BLaER1 (cell line): ENCODE measurements around the gene ZSCAN4.

ENCODE experiments used
- H3K27ac ChIP-seq: shearing (Covaris generic); formaldehyde crosslinking; 2 replicates; pipeline ENCODE4 v1.8.1; 2022
- H3K27me3 ChIP-seq: shearing (Covaris generic); formaldehyde crosslinking; 2 replicates; pipeline ENCODE4 v1.8.1; 2022
- H3K36me3 ChIP-seq: shearing (Covaris generic); formaldehyde crosslinking; 2 replicates; pipeline ENCODE4 v1.8.1; 2022
- H3K4me1 ChIP-seq: shearing (Covaris generic); formaldehyde crosslinking; 2 replicates; pipeline ENCODE4 v1.8.1; 2022
- H3K4me2 ChIP-seq: shearing (Covaris generic); formaldehyde crosslinking; 2 replicates; pipeline ENCODE4 v1.8.1; 2022
- H3K4me3 ChIP-seq: shearing (Covaris generic); formaldehyde crosslinking; 2 replicates; pipeline ENCODE4 v1.8.1; 2022
- H3K9ac ChIP-seq: shearing (Covaris generic); formaldehyde crosslinking; 2 replicates; pipeline ENCODE4 v1.8.1; 2022
- H3K9me3 ChIP-seq: shearing (Covaris generic); formaldehyde crosslinking; 2 replicates; pipeline ENCODE4 v1.8.1; 2022
- H4K20me1 ChIP-seq: shearing (Covaris generic); formaldehyde crosslinking; 2 replicates; pipeline ENCODE4 v1.8.1; 2022
- Cebpa-rat ChIP-seq: shearing (Covaris generic); IDR thresholded peaks from 2 replicates; pipeline ENCODE4 v1.8.1; 2022

ZSCAN4 gene, protein sequence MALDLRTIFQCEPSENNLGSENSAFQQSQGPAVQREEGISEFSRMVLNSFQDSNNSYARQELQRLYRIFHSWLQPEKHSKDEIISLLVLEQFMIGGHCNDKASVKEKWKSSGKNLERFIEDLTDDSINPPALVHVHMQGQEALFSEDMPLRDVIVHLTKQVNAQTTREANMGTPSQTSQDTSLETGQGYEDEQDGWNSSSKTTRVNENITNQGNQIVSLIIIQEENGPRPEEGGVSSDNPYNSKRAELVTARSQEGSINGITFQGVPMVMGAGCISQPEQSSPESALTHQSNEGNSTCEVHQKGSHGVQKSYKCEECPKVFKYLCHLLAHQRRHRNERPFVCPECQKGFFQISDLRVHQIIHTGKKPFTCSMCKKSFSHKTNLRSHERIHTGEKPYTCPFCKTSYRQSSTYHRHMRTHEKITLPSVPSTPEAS

DNA sequence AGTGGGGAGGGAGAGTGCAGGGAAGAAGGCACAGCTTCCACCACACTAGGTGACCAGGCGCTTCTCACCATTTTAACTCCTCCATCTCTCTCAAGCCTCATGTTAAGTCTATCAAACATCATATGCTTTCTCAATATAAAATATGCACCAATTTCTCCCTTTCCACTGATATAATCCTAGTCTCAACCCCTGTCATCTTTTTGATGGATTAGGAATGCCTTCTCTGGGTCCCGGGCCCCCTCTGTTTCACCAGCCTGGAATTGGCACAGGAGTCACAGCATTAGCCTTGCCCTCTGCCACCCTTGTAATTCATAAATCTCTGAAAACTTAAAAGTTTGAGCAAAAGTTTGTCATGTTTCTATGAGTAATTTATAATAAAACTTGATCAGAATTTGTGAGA, at the start of gene ZSCAN4:
TSS of gene ZSCAN4 (plus strand) at position 301 of the 400 bp plus-strand sequence. CDS start 7,211 bp downstream, outside the sequence.
- no peaks in the 10 kb centered on the region for H3K9me3 ChIP-seq

DNA sequence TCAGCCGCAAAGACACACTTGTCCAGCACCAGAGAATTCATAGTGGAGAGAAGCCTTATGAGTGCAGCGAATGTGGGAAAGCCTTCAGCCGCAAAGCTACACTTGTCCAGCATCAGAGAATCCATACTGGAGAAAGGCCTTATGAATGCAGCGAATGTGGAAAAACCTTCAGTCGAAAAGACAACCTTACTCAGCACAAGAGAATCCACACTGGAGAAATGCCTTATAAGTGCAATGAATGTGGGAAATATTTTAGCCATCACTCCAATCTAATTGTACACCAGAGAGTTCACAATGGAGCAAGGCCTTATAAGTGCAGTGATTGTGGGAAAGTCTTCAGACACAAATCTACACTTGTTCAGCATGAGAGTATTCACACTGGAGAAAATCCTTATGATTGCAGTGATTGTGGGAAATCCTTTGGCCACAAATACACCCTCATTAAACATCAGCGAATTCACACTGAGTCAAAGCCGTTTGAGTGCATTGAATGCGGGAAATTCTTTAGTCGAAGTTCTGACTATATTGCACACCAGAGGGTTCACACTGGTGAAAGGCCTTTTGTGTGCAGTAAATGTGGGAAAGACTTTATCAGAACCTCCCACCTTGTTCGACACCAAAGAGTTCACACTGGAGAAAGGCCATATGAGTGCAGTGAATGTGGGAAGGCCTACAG, 47.9 kb upstream of the ZSCAN4 start:
- H3K36me3 ChIP-seq = peaks cover 99% of the 10 kb centered on the region
- TF ChIP-seq Cebpa-rat = no peak
- no peak overlapping the region for H3K4me2 ChIP-seq
- H3K4me1 ChIP-seq = no peaks in the 10 kb centered on the region
- H3K9me3 ChIP-seq = peaks cover 99% of the 10 kb centered on the region
- H4K20me1 ChIP-seq = no peaks in the 10 kb centered on the region
- H3K4me3 ChIP-seq = peak overlapping the region; percentile 97
- peaks cover 6% of the 10 kb centered on the region; the same call in 1 of the 2 replicates for H3K27me3 ChIP-seq
- no peak overlapping the region for H3K27ac ChIP-seq
- H3K9ac ChIP-seq = no peak overlapping the region

More for the DNA sequence above, at the start of gene ZSCAN4:
- Histone ChIP-seq H3K4me3 (no peak within 1 kb of the TSS), H4K20me1 (no peaks in the 10 kb centered on the region), H3K27me3 (peaks cover 27% of the 10 kb centered on the region), H3K9ac (no peak within 1 kb of the TSS), H3K4me1 (peaks cover 13% of the 10 kb centered on the region), H3K27ac (no peak within 1 kb of the TSS), H3K4me2 (no peak within 1 kb of the TSS), H3K36me3 (no peaks in the 10 kb centered on the region)
- no peak for TF ChIP-seq Cebpa-rat

DNA sequence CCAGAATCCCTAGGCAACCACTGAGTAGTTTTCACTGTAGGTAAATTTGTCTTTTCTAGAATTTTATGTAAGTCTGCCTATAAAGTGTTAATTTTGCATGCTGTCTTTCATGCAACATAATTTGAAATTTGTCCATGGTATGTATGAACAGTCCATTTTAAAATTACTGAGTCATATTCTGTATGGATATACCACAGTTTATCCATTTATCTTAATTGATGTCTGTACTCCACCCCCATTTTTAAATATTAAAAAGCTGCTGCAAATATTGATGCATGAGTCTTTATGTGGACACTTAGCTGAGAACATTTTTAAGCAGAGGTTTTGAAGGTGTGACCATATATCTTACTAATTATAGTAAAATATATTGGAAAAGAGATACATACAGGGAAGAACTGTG, 45.6 kb upstream of the ZSCAN4 start:
- TF ChIP-seq Cebpa-rat = no peak
- H3K27ac ChIP-seq = no peak overlapping the region
- H3K4me2 ChIP-seq = no peak overlapping the region
- no peaks in the 10 kb centered on the region for H4K20me1 ChIP-seq
- peaks cover 89% of the 10 kb centered on the region for H3K36me3 ChIP-seq
- H3K4me1 ChIP-seq = no peaks in the 10 kb centered on the region
- 0 out of 2 replicates have a peak overlapping the region, but pooled peaks have one; percentile 97 for H3K4me3 ChIP-seq
- H3K9me3 ChIP-seq = peaks cover 99% of the 10 kb centered on the region
- H3K9ac ChIP-seq = no peak overlapping the region
- H3K27me3 ChIP-seq = peaks cover 6% of the 10 kb centered on the region; the same call in 1 of the 2 replicates

DNA sequence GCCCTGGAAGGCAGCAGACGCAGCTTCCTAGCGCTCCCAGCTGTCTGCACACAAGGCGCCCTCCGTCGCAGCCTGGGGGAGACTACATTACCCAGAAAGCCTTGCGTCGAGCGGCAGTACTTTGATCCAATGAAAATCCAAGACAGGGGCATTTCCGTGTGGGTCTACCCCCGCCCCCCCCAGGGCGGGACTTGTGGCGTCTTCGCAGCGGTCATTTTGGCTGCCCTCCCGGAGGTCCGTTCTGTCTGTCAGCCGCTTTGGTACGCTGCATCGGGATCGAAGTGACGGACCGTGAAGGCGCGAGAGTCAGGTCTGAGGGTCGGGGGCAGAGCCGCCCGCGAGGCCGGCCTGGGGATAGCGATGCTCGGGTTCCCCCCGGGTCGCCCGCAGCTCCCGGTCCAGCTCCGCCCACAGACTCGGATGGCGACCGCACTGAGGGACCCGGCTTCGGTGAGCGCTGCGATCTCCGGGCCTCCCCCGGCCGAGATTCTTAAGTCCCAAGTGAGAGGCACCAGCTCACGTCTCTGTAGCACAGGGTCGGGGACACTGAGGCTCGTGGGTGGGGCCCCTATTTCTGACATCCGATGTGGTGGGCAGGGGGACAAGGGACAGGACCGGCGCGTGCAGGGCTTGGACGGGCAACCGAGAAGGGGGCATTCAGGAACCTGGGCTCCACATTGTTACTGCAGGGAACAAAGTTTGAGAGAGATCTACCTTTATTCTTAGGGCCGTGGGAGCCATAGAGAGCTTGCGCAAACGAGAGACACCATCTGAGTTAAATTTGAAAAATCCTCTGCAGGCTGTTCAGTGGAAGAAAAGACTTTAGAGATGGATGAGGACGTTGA, 35.5 kb upstream of the ZSCAN4 start, which contains the start of gene ZNF211:
TSS of gene ZNF211 (plus strand) at position 182 of the 845 bp plus-strand sequence. CDS start at position 361, 179 bp downstream.
- H3K27ac ChIP-seq = peak within 1 kb of the TSS; percentile 74
- no peaks in the 10 kb centered on the region for H4K20me1 ChIP-seq
- peaks cover 10% of the 10 kb centered on the region for H3K4me1 ChIP-seq
- peak within 1 kb of the TSS; percentile 88 for H3K9ac ChIP-seq
- peaks cover 65% of the 10 kb centered on the region for H3K36me3 ChIP-seq
- peak within 1 kb of the TSS; percentile 94 for H3K4me2 ChIP-seq
- H3K4me3 ChIP-seq = peak within 1 kb of the TSS; percentile 98
- no peak for TF ChIP-seq Cebpa-rat
- H3K9me3 ChIP-seq = peaks cover 28% of the 10 kb centered on the region
- H3K27me3 ChIP-seq = no peaks in the 10 kb centered on the region

DNA sequence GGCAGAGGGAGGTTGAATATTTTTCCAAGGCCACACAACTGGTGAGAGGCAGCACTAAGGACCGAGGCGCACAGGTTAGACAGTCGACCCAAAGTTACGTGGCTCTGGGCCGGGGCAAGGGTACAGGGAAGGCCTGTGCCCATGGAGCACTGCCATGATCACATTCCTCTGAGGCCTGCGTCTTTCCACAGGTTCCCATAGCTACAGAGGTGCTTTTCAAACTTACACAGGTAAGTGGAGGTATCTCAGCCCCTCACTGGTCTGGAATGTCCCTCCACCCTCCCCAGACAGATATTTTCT, 35.0 kb upstream of the ZSCAN4 start:
- peak overlapping the region; percentile 94 for H3K4me2 ChIP-seq
- H3K4me3 ChIP-seq = peak overlapping the region; percentile 98
- peaks cover 30% of the 10 kb centered on the region for H3K9me3 ChIP-seq
- H3K9ac ChIP-seq = peak overlapping the region; percentile 88
- TF ChIP-seq Cebpa-rat = no peak
- H3K27me3 ChIP-seq = no peaks in the 10 kb centered on the region
- H4K20me1 ChIP-seq = no peaks in the 10 kb centered on the region
- peaks cover 10% of the 10 kb centered on the region for H3K4me1 ChIP-seq
- H3K36me3 ChIP-seq = peaks cover 70% of the 10 kb centered on the region
- H3K27ac ChIP-seq = no peak overlapping the region

DNA sequence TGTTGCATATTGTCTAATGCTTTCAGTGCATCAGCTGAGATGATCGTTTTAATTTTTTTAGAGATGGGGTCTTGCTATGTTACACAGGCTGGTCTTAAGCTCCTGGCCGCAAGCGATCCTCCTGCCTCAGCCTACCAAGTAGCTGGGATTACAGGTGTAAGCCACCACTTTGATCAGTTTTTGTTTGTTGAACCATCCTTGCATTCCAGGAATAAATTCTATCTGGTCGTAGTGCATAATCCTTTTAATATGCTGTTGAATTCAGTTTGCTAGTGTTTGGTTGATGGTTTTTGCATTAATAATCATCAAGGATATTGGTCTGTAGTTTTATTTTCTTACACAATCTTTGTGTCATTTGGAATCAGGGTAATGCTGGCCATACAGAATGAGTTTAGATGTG, 31.4 kb upstream of the ZSCAN4 start:
- H4K20me1 ChIP-seq = no peaks in the 10 kb centered on the region
- H3K36me3 ChIP-seq = peaks cover 80% of the 10 kb centered on the region
- peaks cover 66% of the 10 kb centered on the region for H3K9me3 ChIP-seq
- no peak for TF ChIP-seq Cebpa-rat
- no peak overlapping the region for H3K4me2 ChIP-seq
- H3K9ac ChIP-seq = no peak overlapping the region
- 0 out of 2 replicates have a peak overlapping the region, but pooled peaks have one; percentile 21 for H3K4me3 ChIP-seq
- H3K4me1 ChIP-seq = peaks cover 10% of the 10 kb centered on the region
- no peak overlapping the region for H3K27ac ChIP-seq
- no peaks in the 10 kb centered on the region for H3K27me3 ChIP-seq

DNA sequence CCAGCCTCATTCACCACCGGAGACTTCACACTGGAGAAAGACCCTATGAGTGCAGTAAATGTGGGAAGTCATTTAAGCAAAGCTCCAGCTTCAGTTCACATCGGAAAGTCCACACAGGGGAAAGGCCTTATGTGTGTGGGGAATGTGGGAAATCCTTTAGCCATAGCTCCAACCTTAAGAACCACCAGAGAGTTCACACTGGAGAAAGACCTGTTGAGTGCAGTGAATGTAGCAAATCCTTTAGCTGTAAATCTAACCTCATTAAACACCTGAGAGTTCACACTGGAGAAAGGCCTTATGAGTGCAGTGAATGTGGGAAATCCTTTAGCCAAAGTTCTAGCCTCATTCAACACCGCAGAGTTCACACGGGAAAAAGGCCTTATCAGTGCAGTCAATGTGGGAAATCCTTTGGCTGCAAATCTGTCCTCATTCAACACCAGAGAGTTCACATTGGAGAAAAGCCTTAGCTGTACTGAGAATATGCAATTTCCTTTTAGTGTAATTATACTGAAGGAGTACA, 27.0 kb upstream of the ZSCAN4 start:
- Histone ChIP-seq H3K9me3 (peaks cover 72% of the 10 kb centered on the region), H3K9ac (no peak overlapping the region), H4K20me1 (no peaks in the 10 kb centered on the region), H3K4me2 (no peak overlapping the region), H3K27ac (no peak overlapping the region), H3K27me3 (no peaks in the 10 kb centered on the region), H3K4me3 (peak overlapping the region; percentile 28; the same call in 1 of the 2 replicates), H3K36me3 (peaks cover 67% of the 10 kb centered on the region), H3K4me1 (no peaks in the 10 kb centered on the region)
- no peak for TF ChIP-seq Cebpa-rat

DNA sequence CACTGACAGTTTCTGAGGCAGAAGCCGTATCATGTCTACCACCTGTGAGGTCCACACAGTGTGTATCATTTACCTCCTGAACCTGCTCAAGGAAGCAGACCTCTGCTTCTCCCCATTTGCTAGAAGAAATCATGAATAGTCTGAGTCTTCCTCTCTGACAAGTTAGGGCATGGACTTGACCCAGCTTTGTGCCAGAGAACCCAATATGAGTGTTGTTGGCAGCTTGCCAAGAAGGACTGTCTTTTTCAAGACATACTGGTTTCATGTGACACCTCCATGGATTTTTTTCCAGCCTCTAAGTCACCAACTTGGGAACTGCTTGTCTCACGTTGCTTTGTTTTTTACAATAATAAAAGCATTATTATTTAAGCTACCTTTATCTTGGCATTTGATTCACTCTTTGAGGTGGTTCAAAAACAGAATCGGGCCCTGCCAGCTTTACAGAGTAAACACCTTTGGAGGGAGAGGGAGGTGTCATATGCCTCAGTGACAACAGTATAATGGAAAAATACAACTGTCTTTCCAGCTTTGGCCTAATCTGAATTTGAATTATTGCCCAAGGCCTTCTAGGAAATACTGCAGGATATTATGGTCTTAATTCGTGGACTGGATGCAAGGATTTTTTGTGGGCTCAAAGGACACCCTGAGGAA, 26.2 kb upstream of the ZSCAN4 start:
- H3K4me2 ChIP-seq = no peak overlapping the region
- no peaks in the 10 kb centered on the region for H3K4me1 ChIP-seq
- peaks cover 65% of the 10 kb centered on the region for H3K9me3 ChIP-seq
- H3K9ac ChIP-seq = no peak overlapping the region
- peaks cover 59% of the 10 kb centered on the region for H3K36me3 ChIP-seq
- H3K27me3 ChIP-seq = no peaks in the 10 kb centered on the region
- no peak overlapping the region for H3K27ac ChIP-seq
- no peak overlapping the region for H3K4me3 ChIP-seq
- TF ChIP-seq Cebpa-rat = no peak
- H4K20me1 ChIP-seq = no peaks in the 10 kb centered on the region

DNA sequence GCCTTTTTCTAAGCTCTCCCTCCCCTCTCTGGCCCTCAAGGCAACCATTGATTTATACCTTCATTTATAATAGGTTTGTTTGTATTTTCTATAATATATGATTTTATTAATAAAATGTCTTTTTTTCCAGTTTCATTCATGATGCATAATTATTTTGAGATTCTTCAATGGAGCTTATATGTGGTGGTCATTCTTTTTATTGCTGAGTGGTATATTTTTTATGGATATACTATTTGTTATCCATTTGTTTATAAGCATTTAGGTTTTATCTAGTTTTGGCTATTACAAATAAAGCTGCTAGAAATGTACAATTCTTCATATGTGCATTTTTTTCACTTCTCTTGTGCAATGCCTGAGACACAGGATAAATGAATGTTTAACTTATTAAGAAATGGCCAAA, 25.0 kb upstream of the ZSCAN4 start:
- no peaks in the 10 kb centered on the region for H3K4me1 ChIP-seq
- peaks cover 49% of the 10 kb centered on the region for H3K36me3 ChIP-seq
- H3K9ac ChIP-seq = no peak overlapping the region
- no peak overlapping the region for H3K4me3 ChIP-seq
- TF ChIP-seq Cebpa-rat = no peak
- H3K4me2 ChIP-seq = no peak overlapping the region
- H3K27ac ChIP-seq = no peak overlapping the region
- no peaks in the 10 kb centered on the region for H4K20me1 ChIP-seq
- H3K27me3 ChIP-seq = no peaks in the 10 kb centered on the region
- H3K9me3 ChIP-seq = peaks cover 53% of the 10 kb centered on the region
